ELR (cell line): Measurements from ENCODE around the gene GNAT3.

Experiments
- DNase-seq: peaks from one replicate; pipeline ENCODE4 v3.0.0-alpha.2; 2015; ENCODE audit warnings: low read depth

GNAT3 gene

GRCh38 chr7:80511964-80512363, at the start of gene GNAT3:
TSS of gene GNAT3 (minus strand) at chr7:80512064. CDS start at chr7:80511926, 138 bp downstream.
- no peak for DNase-seq

DNA sequence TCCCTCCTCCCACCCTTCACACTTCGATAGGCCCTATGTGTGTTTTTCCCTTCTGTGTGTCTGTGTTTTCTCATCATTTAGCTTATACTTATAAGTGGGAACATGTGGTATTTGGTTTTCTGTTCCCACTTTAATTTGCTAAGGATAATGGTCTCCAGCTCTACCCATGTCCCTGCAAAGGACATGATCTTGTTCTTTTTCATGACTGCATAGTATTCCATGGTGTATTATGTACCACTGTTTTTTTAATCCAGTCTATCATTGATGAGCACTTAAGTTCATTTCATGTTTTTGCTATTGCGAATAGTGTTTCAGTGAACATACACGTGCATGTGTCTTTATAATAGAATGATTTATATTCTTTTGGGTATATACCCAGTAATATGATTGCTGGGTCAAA, 46.3 kb upstream of the GNAT3 start:
- no peak for DNase-seq

- peak; percentile 65 for DNase-seq
Observed at GRCh38 chr7:80552031-80552694, 40.3 kb upstream of the GNAT3 start.

GRCh38 chr7:80550005-80550404, 38.1 kb upstream of the GNAT3 start:
- DNase-seq, result no peak

DNA sequence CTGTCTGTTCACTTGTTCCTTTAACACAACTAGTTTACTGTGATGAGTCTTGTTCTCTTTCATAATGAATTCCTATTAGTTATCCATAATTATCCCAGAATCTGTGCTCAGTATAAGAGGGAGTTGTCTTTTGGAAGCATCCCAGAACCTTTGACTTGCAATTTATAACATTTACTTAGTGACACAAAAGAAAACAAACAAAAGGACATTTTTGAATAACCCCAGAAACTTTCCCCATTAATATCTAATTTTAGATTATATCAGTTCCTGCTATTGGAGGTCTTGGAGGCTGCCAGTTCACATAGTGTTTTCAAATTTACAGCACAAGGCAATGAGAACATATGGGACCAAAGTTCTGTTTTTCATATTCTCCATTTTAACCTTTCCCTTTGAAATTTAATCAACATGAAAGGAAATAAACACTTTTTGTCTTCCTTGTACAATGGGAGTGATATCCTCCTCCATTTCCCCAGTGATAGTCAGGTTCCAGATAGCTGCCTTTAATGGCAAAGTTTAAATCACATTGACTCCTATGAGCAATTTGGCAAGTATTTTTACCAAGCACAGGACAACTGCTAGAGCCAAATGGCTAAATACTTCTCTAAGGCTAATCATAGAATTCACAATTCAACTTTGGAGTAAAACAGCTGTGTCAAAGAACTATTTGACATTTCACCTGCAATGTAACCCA, 37.1 kb upstream of the GNAT3 start:
- no peak for DNase-seq

GRCh38 chr7:80542398-80542797, 30.5 kb upstream of the GNAT3 start:
- peak; percentile 92 for DNase-seq

- DNase-seq, result no peak
Observed at GRCh38 chr7:80540836-80541235, 29.0 kb upstream of the GNAT3 start.

DNA sequence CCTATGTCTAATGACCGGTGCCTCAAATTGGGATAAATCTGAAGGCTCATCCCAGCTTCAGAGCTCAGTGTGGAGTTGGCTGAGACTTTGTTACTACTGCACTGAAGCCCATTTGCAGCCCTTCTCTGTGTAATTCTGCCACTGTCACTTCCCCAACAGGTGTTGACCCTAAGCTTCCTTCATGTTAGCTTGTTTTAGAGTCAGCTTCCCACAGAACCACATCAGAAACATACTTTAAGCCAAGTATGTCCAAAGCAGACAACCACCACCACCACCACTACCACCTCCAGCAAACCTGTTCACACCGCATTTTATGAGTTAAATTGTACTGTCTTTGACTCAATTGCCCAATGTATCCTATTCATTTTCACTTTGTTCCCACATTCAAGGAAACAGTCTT, 25.2 kb upstream of the GNAT3 start:
- DNase-seq, result no peak

GRCh38 chr7:80536426-80536825, 24.6 kb upstream of the GNAT3 start:
- no peak for DNase-seq

DNA sequence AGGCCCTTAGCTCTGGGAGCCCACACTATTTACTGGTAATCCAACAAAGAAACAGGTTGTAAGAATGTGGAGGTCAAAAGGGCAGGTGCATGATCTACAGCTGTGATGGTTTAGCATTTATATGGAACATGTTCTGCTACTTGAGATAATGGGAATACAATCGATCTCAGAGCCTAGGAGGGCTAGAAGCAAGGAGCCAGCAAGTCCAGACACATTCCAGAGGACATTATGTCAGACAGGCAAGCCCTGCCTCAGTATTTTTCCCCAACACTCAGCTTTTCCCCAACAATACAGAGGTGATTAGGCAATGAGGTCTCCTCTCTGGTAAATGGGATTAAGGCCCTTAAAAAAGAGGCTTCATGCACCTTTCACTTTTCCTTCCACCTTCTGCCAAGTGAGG, 21.4 kb upstream of the GNAT3 start:
- DNase-seq, result no peak

- no peak for DNase-seq
Observed at GRCh38 chr7:80532153-80532552, 20.3 kb upstream of the GNAT3 start.

GRCh38 chr7:80530136-80530535, 18.3 kb upstream of the GNAT3 start:
- no peak for DNase-seq

GRCh38 chr7:80529362-80529761, 17.5 kb upstream of the GNAT3 start:
- DNase-seq, result no peak

- DNase-seq, result no peak
Observed at GRCh38 chr7:80528689-80529088, 16.8 kb upstream of the GNAT3 start.

GRCh38 chr7:80526472-80526871, 14.6 kb upstream of the GNAT3 start:
- DNase-seq, result no peak

DNA sequence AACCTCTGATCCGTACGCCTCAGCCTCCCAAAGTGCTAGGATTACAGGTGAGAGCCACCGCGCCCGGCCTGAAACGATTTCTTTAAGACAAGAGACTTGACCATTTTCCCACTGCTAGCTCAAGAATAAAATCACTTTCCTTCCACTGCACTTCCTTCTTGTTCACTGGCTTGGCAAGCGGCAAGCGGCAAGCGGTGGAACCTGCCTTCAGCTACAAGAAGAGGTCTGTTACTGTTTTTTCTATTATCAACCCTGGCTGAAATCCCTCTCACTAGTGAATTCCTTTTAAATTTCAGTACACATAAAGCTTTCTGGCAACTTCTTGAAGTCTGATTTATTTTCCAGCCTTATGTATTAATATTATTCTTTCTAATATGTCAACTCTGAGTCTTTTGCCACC, 12.8 kb upstream of the GNAT3 start:
- no peak for DNase-seq

- no peak for DNase-seq
Observed at GRCh38 chr7:80521809-80522208, 9.9 kb upstream of the GNAT3 start.

DNA sequence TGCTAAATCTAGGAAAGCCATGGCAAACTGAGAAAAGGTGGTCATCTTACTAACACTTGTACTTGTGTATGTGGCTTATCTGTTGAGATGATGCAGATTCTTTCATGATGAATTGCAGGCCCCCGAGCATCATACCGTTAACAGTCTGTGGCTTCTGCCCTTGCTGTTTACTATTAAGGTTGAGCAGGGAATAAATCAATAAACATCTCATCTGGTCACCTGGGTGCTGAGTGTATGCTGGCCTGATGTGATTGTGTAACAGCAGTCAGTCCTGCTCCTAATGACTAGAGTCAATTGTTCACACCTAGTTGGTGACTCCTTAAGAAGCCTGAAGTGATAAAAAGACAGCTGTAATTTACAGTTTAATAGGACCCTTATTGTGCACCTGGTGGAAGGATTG, 8.3 kb upstream of the GNAT3 start:
- DNase-seq, result peak; percentile 41

DNA sequence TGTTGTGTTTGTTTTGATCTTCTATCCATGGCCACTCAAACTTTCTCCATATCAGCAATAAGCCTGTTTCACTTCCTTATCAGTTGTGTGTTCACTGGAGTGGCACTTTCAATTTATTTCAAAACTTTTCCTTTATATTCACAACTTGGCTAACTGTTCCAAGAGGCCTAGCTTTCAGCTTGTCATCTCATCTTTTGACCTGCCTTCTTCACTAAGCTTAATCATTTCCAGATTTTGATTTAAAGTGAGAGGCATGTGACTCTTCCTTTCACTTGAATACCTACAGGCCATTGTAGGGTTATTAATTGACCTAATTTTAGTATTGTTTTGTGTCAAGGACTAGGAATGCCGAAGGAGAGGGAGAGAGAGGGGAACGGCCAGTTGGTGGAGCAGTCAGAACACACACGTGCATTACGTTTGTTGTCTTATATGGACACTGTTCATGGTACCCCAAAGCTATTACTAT, 5.5 kb upstream of the GNAT3 start:
- no peak for DNase-seq

DNA sequence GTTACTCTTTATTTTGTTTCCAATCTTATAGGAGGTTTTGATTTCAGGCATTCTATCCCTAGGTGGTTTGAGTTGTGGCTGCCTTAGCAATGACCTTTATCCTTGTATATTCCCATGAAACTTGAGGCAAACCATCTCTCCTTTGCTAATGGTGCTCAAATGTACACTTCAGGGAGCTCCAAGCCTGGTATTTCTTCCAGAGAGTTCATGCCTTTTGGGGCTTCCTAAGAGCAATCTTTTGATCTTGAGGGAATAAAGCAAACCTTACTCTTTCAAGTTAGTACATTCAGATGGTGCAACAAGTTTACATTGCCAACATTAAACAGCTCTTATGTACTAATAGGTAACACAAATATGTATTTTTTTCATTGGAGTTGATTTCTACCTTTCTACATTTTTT, 3.4 kb upstream of the GNAT3 start:
- DNase-seq, result no peak

DNA sequence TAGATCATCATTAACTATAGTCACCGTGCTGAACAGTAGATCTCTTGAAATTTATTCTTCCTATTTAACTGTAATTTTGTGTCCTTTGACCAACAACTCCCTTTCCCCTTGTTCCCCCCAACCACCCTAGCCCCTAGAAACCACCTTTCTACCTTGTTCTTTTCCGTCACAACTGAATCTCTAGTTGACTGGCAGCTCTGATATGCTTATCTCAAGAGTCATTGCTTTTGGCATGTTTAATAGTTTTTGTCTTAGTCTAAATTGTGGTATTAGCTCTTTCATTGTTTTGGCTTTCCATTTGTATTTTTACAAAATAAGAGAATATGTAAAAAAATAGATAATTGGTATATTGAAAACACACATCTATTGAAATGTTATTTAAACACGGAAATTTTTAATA, 1.8 kb downstream of the GNAT3 start:
- no peak for DNase-seq

DNA sequence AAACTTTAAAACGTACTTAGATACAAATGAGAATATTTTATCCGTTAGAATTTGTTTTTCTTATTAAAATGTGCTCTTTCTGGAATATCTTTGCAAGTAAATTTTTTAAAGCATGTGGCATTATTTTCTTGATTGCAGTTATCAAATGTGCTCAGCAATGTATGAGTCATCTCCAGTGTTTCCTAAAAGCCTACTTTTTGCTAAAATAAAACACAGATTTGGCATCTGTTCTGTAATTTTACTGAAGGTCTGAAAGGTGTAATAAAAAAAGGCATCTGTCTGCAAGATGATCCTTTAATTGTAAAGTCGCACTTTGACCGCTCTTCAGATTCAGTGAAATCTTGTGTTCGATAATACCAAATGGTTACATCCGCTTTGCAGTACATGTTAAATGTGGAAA, 3.4 kb downstream of the GNAT3 start:
- peak; percentile 12 for DNase-seq

DNA sequence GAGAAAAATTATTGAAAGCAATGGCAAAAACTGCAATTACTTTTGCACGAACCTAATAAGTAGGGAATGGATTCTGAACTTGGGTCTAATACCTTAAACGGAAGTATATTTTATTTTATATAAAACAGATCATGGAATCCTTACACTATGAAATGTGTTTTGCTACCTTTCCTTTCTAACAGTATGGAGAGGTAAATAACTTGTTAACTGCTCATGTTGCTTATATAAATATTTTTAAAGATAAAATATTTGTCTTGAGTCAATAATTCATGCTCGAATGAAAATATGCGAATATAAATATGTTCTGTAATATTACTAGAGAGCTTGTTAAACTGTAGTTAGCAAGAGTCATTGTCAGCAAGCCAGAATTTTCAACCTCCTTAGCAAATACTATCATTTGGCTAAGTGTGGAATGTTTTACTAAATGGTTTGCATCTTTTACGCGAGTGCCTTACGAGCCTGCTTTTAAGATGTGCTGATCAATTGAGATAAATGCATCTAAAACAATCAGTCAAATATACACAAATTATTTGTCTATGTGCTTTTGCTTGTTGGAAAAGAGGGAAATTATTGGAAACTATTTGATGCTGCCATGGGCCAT, 5.9 kb downstream of the GNAT3 start:
- DNase-seq, result no peak
